Pons (tissue), 1 donor: ENCODE data around the gene PET100.

Experiments
- DNase-seq: peaks from one replicate; pipeline ENCODE4 v3.0.0-alpha.2; 2016; ENCODE audit warnings: low spot score

The PET100 gene

DNA sequence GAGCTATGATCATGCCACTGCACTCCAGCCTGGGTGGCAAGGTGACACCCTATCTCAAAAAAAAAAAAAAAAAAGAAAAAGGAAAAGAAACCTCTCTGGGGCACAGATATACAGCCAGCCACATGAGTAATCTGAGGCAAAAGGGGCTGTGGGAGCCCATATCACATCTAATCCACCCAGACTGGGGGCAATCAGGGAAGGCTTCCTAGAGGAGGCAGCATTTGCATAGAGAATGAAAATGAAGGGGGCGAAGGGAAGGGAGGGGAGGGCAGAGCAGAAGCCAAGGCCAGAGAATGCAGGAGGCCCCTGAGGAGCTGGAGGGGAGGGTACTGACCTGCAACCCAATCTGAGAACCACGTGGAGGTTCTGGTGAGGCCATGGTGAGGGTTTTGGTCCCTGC lies 20.6 kb downstream of the PET100 start:
- no peak for DNase-seq

GRCh38 chr19:7652061-7652641 lies 22.6 kb downstream of the PET100 start:
- peak; percentile 66 for DNase-seq

DNA sequence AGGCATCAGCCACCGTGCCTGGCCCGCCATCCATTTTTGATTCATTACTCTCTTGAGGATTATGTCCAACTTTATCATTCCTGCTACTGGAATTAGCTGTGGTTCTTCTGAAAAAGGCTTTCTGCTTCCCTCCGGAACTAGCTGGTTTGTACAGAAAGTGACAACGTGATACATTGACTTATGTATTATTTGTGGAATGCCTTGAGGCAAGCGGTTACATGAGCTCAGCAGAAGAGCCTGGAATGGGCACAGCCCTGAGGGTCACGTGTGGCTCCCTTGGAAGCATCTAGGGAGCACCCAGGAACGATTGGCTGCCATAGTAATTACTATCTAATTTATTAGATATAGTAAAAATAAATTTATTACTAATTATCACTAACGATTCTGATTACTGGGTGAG lies 24.8 kb downstream of the PET100 start:
- no peak for DNase-seq

DNA sequence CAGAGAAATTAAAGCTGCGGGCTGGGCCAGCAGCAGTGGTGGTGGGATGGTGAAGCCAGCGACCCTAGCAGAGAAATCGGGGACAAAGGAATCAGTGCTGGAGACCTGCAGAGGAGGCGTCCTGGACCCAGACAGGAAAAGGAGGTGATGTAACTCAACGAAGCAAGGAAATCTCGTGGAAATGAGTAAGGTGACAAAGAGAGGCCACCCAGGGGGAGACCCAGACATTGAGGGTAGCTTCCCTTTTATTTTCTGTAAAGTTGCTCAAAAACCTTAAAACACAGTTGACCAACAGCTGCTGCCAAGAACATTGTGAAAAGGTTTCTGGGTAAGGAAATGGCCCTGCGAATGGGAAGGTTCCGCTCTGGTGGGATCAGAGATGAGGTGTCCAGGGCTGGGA lies 26.0 kb downstream of the PET100 start:
- no peak for DNase-seq

DNA sequence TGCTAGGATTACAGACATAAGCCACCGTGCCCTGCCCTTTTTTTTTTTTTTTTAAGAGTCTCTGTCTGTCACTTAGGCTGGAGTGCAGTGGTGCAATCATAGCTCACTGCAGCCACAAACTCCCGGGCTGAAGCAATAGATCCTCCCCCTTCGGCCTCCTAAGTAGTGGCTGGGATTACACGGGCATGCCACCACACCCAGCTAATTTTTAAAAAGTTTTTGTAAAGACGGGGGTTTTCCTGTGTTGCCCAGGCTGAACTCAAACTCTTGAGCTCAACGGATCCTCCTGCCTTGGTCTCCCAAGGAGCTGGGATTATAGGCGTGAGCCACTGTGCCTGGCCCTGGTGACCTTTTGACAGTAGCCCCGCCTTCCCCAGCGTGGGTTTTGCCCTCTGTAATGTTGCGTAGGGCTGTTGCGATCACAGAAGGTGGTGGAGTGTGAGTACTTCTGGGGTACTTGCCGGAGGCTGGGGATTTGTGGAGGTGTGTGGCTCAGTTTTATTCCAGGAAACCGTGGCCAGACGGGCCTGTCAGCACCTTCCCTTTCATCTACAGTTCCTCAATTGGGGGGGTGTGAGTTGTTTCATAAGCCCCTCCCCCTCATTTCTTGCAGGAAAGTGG lies 27.6 kb downstream of the PET100 start:
- no peak for DNase-seq

DNA sequence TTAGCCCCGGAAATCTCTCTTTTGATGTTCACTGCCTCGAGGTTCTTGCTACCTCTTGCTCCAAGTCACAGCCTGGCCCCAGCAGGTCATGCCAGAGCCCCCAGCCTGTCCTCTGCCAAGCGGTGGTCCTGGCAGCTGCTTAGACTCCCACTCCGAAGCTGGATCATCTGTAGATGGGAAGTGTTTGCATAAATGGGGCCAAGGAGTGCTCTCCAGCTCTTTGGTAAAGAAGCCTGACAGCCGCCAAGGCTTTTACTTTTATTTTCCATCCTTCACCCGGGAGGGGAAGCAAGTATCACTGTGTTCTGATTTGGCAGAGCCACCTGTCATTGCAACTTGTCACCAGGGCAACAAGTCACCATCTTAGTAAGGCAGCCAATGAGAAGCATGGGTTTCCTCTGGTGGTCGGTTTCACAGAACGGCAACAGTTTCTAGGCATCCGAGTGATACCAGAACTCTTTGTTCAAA lies 28.7 kb downstream of the PET100 start:
- DNase-seq = peak; percentile 40

GRCh38 chr19:7661744-7662538 lies 32.3 kb downstream of the PET100 start:
- no peak for DNase-seq

GRCh38 chr19:7662657-7663056 lies 33.1 kb downstream of the PET100 start:
- no peak for DNase-seq

- no peak for DNase-seq
These were observed 34.1 kb downstream of the PET100 start for GRCh38 chr19:7663706-7664105.

- no peak for DNase-seq
These were observed 35.5 kb downstream of the PET100 start for GRCh38 chr19:7665076-7665475.

DNA sequence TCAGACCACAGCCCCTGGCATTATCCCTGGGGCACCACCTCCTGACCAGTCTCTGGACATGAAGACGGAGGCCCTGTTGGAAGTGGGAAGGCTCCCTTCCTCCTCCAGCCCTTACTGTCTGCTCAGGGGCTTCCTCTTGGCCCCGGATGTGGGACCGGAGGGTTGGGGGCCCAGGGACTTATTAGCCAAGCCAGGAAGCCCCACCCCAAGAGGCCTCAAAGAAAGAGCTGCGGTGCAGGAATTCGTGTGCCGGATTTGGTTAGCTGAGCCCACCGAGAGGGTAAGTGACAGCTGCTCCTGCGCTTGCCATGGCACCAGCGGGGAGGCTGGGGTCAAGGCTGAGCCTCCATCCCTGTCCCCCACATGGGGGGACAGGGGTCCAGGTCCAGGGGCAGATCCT lies 39.2 kb downstream of the PET100 start, which contains the start of gene RETN:
TSS of gene RETN (plus strand) at position 208 of the 400 bp plus-strand sequence. CDS start 278 bp downstream, outside the sequence.
- no peak for DNase-seq

GRCh38 chr19:7669641-7670040 lies 40.0 kb downstream of the PET100 start:
- no peak for DNase-seq

- DNase-seq = no peak
These were observed 40.7 kb downstream of the PET100 start for GRCh38 chr19:7670150-7670783.

DNA sequence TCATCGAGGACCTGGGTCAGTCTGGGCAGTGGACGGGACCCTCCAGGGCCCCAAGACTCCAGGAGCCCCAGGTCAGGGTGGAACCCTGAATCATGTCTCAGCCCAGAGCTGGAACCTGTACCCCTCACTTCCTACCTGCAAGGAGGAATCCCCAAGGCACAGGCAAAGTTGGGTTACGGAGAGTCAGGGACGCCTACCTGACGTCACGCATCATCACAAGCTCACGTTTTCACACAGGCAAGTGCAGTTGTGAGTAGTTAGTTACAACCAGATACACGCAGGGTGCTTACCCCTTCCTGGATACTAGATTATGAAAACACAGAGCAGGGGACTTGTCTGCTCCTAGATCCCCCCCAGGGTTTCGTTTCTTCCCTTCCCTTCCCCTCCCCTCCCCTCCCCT lies 41.2 kb downstream of the PET100 start:
- DNase-seq = no peak

DNA sequence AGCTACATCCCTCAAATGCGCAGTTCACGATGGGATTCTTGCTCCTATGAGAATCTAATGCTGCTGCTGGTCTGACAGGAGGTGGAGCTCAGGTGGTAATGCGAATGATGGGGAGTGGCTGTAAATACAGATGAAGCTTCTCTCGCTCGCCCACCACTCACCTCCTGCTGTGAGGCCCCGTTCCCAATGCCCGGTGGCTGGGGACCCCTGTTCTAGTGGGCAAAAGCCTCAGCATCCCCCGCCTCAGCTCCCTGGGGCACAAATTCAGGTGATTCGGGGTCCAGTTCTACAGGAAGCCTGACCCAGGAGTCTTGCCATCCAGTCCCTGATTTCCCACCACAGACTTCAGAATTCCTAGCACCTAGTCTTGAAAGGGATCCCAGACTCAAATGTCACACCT lies 42.9 kb downstream of the PET100 start:
- no peak for DNase-seq

- peak; percentile 8 for DNase-seq
These were observed 44.7 kb downstream of the PET100 start for GRCh38 chr19:7674010-7675005.

DNA sequence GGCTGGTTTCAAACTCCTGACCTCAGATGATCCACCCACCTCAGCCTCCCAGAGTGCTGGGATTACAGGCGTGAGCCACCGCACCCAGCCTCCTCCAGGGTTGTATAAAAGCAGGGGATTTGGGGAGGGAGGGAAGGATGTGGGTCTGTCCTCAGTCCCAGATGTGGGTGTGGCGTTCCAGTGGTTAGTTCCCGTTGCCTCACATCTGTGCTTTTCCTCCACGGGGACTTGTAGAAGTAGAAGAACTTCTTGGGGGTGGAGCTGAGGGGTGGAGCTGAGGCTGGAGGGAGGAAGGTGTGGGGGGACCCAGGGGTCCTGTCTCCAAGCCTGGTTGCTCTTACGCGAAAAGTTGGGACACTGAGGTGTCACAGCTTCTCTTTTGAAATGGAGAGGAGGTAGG lies 46.8 kb downstream of the PET100 start:
- no peak for DNase-seq

GRCh38 chr19:7676854-7677253 lies 47.3 kb downstream of the PET100 start, which contains the start of gene MCEMP1:
Gene MCEMP1, plus strand, starts transcription at chr19:7677090. Its CDS starts 31 bp downstream, at chr19:7677121.
- no peak for DNase-seq

DNA sequence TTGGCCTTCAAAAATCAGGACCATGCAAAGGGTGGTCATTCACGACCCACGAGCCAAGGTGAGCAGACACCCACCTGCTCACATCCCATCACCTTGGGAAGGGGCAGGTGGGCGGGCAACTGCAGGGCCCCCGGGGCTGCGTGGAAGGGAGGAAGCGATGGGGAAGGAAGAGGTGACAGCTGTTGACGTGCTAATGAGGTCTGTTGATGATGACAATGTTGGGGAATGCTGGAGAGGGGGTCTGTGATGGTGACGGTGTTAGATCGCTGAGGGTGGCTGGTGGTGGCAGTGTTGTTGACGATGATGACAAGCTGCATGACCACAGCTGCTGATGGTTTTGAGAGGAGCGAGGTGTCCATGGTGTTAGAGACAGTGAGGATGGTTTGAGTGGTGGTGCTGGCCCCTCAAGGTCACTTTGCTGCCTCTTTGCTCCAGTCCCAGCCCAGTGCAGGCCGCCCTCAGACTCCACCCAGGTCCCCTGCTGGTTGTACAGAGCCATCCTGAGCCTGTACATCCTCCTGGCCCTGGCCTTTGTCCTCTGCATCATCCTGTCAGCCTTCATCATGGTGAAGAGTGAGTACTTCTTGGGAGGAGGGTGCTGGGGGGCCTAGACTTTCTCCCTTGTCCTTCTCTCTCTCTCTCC lies 48.2 kb downstream of the PET100 start:
- no peak for DNase-seq

DNA sequence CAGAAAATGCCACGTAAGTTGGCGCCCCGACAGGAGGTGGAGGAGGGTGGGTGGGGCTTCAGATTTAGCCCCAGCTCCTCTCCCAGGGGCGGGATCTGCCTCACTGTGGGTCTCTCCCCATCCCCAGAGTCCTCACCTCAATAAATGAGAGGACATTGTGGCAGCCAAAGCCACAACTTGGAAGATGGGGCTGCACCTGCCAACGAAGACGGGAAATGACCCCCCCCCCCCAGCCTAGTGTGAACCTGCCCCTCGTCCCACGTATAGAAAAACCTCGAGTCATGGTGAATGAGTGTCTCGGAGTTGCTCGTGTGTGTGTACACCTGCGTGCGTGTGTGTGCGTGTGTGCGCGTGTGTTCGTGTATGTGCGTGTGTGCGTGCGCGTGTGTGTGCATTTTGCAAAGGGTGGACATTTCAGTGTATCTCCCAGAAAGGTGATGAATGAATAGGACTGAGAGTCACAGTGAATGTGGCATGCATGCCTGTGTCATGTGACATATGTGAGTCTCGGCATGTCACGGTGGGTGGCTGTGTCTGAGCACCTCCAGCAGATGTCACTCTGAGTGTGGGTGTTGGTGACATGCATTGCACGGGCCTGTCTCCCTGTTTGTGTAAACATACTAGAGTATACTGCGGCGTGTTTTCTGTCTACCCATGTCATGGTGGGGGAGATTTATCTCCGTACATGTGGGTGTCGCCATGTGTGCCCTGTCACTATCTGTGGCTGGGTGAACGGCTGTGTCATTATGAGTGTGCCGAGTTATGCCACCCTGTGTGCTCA lies 49.6 kb downstream of the PET100 start:
- DNase-seq = no peak
